Loucy (cell line): ENCODE data around the gene RPS24.

Experiments used
- H2AFZ ChIP-seq: fragments of 200-600 bp; sonication (generic); 2 replicates; pipeline ENCODE4 v1.6.0; 2016; ENCODE audit warnings: antibody characterized with exemption, mild to moderate bottlenecking, low read length, moderate library complexity
- H3F3A ChIP-seq: fragments of 200-600 bp; 2 replicates; pipeline ENCODE4 v1.6.0; 2016; ENCODE audit warnings: antibody characterized with exemption, low read depth, mild to moderate bottlenecking
- H3K27me3 ChIP-seq: fragments of 200-600 bp; sonication (generic); 2 replicates; pipeline ENCODE4 v1.6.1; 2014; ENCODE audit warnings: low read length, mild to moderate bottlenecking; ENCODE audit not compliant: insufficient read depth, poor library complexity, severe bottlenecking
- H3K36me3 ChIP-seq: fragments of 200-600 bp; sonication (generic); 2 replicates; pipeline ENCODE4 v1.6.1; 2016; ENCODE audit warnings: low read length; ENCODE audit not compliant: insufficient read depth
- H3K4me1 ChIP-seq: fragments of 200-600 bp; sonication (generic); 2 replicates; pipeline ENCODE4 v1.5.1; 2014; ENCODE audit warnings: low read length, mild to moderate bottlenecking; ENCODE audit not compliant: insufficient read depth, poor library complexity, severe bottlenecking
- H3K4me2 ChIP-seq: fragments of 200-600 bp; sonication (generic); 2 replicates; pipeline ENCODE4 v1.6.0; 2014; ENCODE audit warnings: antibody characterized with exemption, low read length, low read depth, mild to moderate bottlenecking; ENCODE audit not compliant: poor library complexity, severe bottlenecking
- H3K4me3 ChIP-seq: fragments of 200-600 bp; sonication (generic); 2 replicates; pipeline ENCODE4 v1.5.1; 2014; ENCODE audit warnings: low read length, mild to moderate bottlenecking, mixed read lengths; ENCODE audit not compliant: poor library complexity, severe bottlenecking
- H3K79me2 ChIP-seq: fragments of 200-600 bp; sonication (generic); 2 replicates; pipeline ENCODE4 v1.6.1; 2014; ENCODE audit warnings: low read length; ENCODE audit not compliant: insufficient read depth
- H3K9ac ChIP-seq: fragments of 200-600 bp; sonication (generic); 2 replicates; pipeline ENCODE4 v1.6.0; 2014; ENCODE audit warnings: mild to moderate bottlenecking, low read depth, low read length, moderate library complexity; ENCODE audit not compliant: poor library complexity, severe bottlenecking
- H3K9me2 ChIP-seq: fragments of 200-600 bp; sonication (generic); replicated peaks from 2 replicates; pipeline ENCODE4 v1.6.1; 2016; ENCODE audit warnings: low read depth, low read length, mixed read lengths
- H3K9me3 ChIP-seq: fragments of 200-600 bp; sonication (generic); 2 replicates; pipeline ENCODE4 v1.6.1; 2014; ENCODE audit warnings: mild to moderate bottlenecking, antibody characterized with exemption, low read length, low read depth; ENCODE audit not compliant: insufficient read depth
- H4K20me1 ChIP-seq: fragments of 200-600 bp; sonication (generic); 2 replicates; pipeline ENCODE4 v1.6.0; 2014; ENCODE audit warnings: antibody characterized with exemption, low read length, mild to moderate bottlenecking; ENCODE audit not compliant: insufficient read depth, poor library complexity, severe bottlenecking
- EZH2phosphoT487 ChIP-seq: fragments of 200-600 bp; IDR thresholded peaks from 2 replicates; pipeline ENCODE4 v1.6.1; 2018; ENCODE audit warnings: antibody characterized with exemption, mild to moderate bottlenecking, moderate library complexity, borderline replicate concordance
- TF ChIP-seq, protein P1 (sequence below): fragments of 200-600 bp; sonication (generic); conservative IDR thresholded peaks from 2 replicates; pipeline ENCODE4 v1.5.1; 2014; ENCODE audit warnings: mild to moderate bottlenecking, antibody characterized with exemption, low read length

RPS24 gene

DNA sequence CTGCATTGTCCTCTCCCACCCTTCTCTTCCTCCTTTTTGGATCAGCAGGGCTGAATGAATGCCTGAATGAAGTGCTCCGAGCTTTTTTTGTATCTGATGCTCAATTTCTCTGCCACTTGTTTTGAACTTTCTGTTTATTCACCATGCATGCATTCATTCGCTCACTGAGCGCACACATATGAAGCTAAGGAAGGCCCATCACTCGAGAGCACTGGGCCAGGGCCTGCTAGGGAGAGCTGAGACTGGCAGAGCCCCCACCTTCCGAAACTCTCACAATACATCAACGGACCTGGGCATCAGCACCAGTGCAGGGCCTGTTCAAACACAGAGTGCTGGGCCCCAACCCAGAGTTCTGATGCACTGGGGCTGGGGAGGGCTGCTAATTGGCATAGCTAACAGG is 45.7 kb downstream of the RPS24 start:
- Histone ChIP-seq H3K27me3 (no peaks in the 10 kb centered on the region), H3K4me1 (no peaks in the 10 kb centered on the region), H3K79me2 (no peaks in the 10 kb centered on the region), H4K20me1 (no peaks in the 10 kb centered on the region), H3F3A (no peaks in the 10 kb centered on the region), H3K9ac (no peak overlapping the region), H3K4me3 (no peak overlapping the region), H3K36me3 (no peaks in the 10 kb centered on the region), H3K4me2 (no peak overlapping the region), H3K9me2 (no peaks in the 10 kb centered on the region), H3K9me3 (no peaks in the 10 kb centered on the region), H2AFZ (no peak overlapping the region)
- TF ChIP-seq, protein P1, sequence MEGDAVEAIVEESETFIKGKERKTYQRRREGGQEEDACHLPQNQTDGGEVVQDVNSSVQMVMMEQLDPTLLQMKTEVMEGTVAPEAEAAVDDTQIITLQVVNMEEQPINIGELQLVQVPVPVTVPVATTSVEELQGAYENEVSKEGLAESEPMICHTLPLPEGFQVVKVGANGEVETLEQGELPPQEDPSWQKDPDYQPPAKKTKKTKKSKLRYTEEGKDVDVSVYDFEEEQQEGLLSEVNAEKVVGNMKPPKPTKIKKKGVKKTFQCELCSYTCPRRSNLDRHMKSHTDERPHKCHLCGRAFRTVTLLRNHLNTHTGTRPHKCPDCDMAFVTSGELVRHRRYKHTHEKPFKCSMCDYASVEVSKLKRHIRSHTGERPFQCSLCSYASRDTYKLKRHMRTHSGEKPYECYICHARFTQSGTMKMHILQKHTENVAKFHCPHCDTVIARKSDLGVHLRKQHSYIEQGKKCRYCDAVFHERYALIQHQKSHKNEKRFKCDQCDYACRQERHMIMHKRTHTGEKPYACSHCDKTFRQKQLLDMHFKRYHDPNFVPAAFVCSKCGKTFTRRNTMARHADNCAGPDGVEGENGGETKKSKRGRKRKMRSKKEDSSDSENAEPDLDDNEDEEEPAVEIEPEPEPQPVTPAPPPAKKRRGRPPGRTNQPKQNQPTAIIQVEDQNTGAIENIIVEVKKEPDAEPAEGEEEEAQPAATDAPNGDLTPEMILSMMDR = no peak
- TF ChIP-seq EZH2phosphoT487 = no peak

DNA sequence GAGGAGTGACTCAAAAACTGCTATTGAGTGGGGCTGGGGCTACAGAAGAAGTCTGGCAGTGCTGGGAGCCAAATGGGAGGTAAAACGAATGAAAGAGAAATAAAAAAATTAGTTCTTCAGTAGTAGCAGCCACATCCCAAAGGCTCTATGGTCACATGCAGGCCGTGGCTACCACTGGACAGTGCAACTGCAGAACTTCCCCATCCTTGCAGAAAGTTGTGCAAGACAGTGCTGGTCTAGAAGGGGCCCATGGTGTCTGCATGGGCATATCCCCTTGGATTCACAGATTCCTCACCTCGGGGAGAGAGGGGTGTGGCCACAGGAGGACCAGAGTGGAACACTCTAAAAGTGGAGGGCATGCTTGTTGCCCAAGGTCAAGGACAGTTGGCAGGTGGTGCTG is 47.6 kb downstream of the RPS24 start:
- Histone ChIP-seq H3K9me3 (no peaks in the 10 kb centered on the region), H3K4me3 (no peak overlapping the region), H3F3A (no peaks in the 10 kb centered on the region), H3K4me1 (no peaks in the 10 kb centered on the region), H3K9me2 (no peaks in the 10 kb centered on the region), H2AFZ (no peak overlapping the region), H3K27me3 (no peaks in the 10 kb centered on the region), H4K20me1 (no peaks in the 10 kb centered on the region), H3K79me2 (no peaks in the 10 kb centered on the region), H3K9ac (no peak overlapping the region), H3K36me3 (no peaks in the 10 kb centered on the region), H3K4me2 (no peak overlapping the region)
- TF ChIP-seq EZH2phosphoT487 = no peak
- TF ChIP-seq, protein P1 = no peak

DNA sequence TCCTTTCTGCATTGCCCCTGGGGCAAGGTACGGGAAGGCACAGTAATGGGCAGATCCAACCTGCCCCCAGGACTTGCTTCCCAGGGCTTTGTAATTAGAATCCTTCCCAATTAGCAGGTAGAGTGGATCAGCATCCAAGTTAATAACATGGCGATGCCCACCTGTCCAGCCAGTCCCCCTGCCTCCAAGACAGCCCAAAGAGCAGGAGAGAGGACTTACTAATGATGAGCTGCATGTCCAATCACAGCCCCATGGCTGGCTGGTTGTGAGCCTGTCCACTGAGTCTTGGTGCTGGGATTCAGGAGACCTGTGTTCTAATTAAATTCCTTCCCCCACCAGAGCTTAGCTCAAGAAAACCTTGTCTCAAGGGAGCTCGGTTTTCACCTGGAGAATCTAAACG is 49.0 kb downstream of the RPS24 start:
- Histone ChIP-seq H3K9ac (no peak overlapping the region), H4K20me1 (no peaks in the 10 kb centered on the region), H3K4me2 (no peak overlapping the region), H3K36me3 (no peaks in the 10 kb centered on the region), H3K27me3 (no peaks in the 10 kb centered on the region), H3K79me2 (no peaks in the 10 kb centered on the region), H3K4me3 (no peak overlapping the region), H3F3A (no peaks in the 10 kb centered on the region), H3K9me3 (no peaks in the 10 kb centered on the region), H3K9me2 (no peaks in the 10 kb centered on the region), H2AFZ (no peak overlapping the region), H3K4me1 (no peaks in the 10 kb centered on the region)
- TF ChIP-seq, protein P1 = no peak
- TF ChIP-seq EZH2phosphoT487 = no peak
